Measurements from ENCODE around the gene VAMP4. TPM values are rescaled to one million over a fixed set of nuclear protein-coding genes. Genes with fewer than 3 reads are reported as not detected.

VAMP4 gene
- total RNA-seq, 1 experiment from 2014 or later, result 9.3 TPM

GRCh38 chr1:171712341-171712740, 29.5 kb downstream of the VAMP4 start:
- POLR2A ChIA-PET, result no interaction called here
- intact Hi-C loops (cut with micrococcal nuclease; ENCODE audit: unreplicated experiment), result no loop called here

DNA sequence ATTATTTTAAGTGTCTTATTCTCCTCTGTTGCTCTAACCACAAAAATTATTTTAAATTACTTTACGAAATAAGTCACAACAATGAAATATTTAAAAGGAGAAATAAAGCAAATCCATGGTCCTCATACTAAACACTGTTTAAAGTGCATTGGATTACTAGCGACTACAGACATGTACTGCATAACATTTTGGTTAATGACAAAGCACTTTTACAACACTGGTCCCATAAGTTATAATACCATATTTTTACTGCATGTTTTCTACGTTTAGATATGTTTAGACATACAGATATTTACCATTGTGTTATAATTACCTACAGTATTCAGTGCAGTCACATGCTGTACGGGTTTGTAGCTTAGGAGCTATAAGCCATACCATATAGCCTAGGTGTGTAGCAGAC, 30.2 kb downstream of the VAMP4 start:
- DNase-seq (ENCODE audit: low read depth, low spot score) (no peak), ATAC-seq (no peak)
- H3K27me3 ChIP-seq (ENCODE audit: control insufficient read depth, insufficient read depth, low read length), result no peaks in the 10 kb centered on the region
- no peak overlapping the region for H3K4me3 ChIP-seq (ENCODE audit: low read depth in 2 of 2, low read length in 2 of 2)
- intact Hi-C loops (cut with micrococcal nuclease; ENCODE audit: unreplicated experiment) (no loop called here), in situ Hi-C loops (cut with HindIII; ENCODE audit: low pct_unique_long_range_greater_than_20kb, low sequenced_read_pairs) (no loop called here)
- ChIA-PET CTCF (no interaction called here), POLR2A (no interaction called here)
- no peak overlapping the region for H3K27ac ChIP-seq (ENCODE audit: low read length)
- BruUV-seq (replicated peaks), result no TSS peak
- no peaks in the 10 kb centered on the region for H3K9me3 ChIP-seq (ENCODE audit: control insufficient read depth, insufficient read depth, low read depth, low read length)
- no peaks in the 10 kb centered on the region; the same call in none of the 2 replicates for H3K36me3 ChIP-seq (ENCODE audit: control insufficient read depth, insufficient read depth, low read length)
- TF ChIP-seq, protein P1, sequence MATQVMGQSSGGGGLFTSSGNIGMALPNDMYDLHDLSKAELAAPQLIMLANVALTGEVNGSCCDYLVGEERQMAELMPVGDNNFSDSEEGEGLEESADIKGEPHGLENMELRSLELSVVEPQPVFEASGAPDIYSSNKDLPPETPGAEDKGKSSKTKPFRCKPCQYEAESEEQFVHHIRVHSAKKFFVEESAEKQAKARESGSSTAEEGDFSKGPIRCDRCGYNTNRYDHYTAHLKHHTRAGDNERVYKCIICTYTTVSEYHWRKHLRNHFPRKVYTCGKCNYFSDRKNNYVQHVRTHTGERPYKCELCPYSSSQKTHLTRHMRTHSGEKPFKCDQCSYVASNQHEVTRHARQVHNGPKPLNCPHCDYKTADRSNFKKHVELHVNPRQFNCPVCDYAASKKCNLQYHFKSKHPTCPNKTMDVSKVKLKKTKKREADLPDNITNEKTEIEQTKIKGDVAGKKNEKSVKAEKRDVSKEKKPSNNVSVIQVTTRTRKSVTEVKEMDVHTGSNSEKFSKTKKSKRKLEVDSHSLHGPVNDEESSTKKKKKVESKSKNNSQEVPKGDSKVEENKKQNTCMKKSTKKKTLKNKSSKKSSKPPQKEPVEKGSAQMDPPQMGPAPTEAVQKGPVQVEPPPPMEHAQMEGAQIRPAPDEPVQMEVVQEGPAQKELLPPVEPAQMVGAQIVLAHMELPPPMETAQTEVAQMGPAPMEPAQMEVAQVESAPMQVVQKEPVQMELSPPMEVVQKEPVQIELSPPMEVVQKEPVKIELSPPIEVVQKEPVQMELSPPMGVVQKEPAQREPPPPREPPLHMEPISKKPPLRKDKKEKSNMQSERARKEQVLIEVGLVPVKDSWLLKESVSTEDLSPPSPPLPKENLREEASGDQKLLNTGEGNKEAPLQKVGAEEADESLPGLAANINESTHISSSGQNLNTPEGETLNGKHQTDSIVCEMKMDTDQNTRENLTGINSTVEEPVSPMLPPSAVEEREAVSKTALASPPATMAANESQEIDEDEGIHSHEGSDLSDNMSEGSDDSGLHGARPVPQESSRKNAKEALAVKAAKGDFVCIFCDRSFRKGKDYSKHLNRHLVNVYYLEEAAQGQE (IDR thresholded peaks at IDR 0.05; ENCODE audit: insufficient read depth in 1 of 2, low read depth in 2 of 2, low read length in 1 of 2), result no peak
- TF ChIP-seq POLR2AphosphoS5 (IDR thresholded peaks at IDR 0.05; ENCODE audit: low read depth, low read length) (no peak), CTCF (IDR thresholded peaks at IDR 0.05) (no peak), SIN3A (IDR thresholded peaks at IDR 0.05; ENCODE audit: borderline replicate concordance, insufficient read depth, low read depth, low read length) (no peak), TCF7L2 (IDR thresholded peaks at IDR 0.05; ENCODE audit: low read depth, low read length) (no peak)
- H3K4me1 ChIP-seq (ENCODE audit: control insufficient read depth, insufficient read depth, low read length), result no peaks in the 10 kb centered on the region

More at GRCh38 chr1:171712341-171712740, 29.5 kb downstream of the VAMP4 start:
- no peaks in the 10 kb centered on the region for H3K27me3 ChIP-seq (ENCODE audit: control insufficient read depth, insufficient read depth, low read length)
- H3K27ac ChIP-seq (ENCODE audit: low read length), result no peak overlapping the region
- no TSS peak for BruUV-seq (replicated peaks)
- in situ Hi-C loops (cut with HindIII; ENCODE audit: low pct_unique_long_range_greater_than_20kb, low sequenced_read_pairs), result no loop called here
- CTCF ChIA-PET, result no interaction called here
- H3K4me3 ChIP-seq (ENCODE audit: low read depth in 2 of 2, low read length in 2 of 2), result no peak overlapping the region
- no peak for TF ChIP-seq SIN3A (IDR thresholded peaks at IDR 0.05; ENCODE audit: borderline replicate concordance, insufficient read depth, low read depth, low read length)
- H3K36me3 ChIP-seq (ENCODE audit: control insufficient read depth, insufficient read depth, low read length), result no peaks in the 10 kb centered on the region; the same call in none of the 2 replicates
- ATAC-seq, result no peak
- no peaks in the 10 kb centered on the region for H3K9me3 ChIP-seq (ENCODE audit: control insufficient read depth, insufficient read depth, low read depth, low read length)
- H3K4me1 ChIP-seq (ENCODE audit: control insufficient read depth, insufficient read depth, low read length), result no peaks in the 10 kb centered on the region
- DNase-seq (ENCODE audit: low read depth, low spot score), result no peak

- DNase-seq (ENCODE audit: low read depth, low spot score) (no peak), ATAC-seq (no peak)
- in situ Hi-C loops (cut with HindIII; ENCODE audit: low pct_unique_long_range_greater_than_20kb, low sequenced_read_pairs), result no loop called here
- CTCF ChIA-PET, result no interaction called here
- Histone ChIP-seq H3K27ac (ENCODE audit: low read length) (no peak overlapping the region), H3K4me1 (ENCODE audit: control insufficient read depth, insufficient read depth, low read length) (no peaks in the 10 kb centered on the region), H3K9me3 (ENCODE audit: control insufficient read depth, insufficient read depth, low read depth, low read length) (no peaks in the 10 kb centered on the region), H3K4me3 (ENCODE audit: low read depth in 2 of 2, low read length in 2 of 2) (no peak overlapping the region), H3K36me3 (ENCODE audit: control insufficient read depth, insufficient read depth, low read length) (no peaks in the 10 kb centered on the region; the same call in none of the 2 replicates), H3K27me3 (ENCODE audit: control insufficient read depth, insufficient read depth, low read length) (no peaks in the 10 kb centered on the region)
- BruUV-seq (replicated peaks), result no TSS peak
- intact Hi-C loops (cut with micrococcal nuclease; ENCODE audit: unreplicated experiment), result no loop called here
- no peak for TF ChIP-seq TCF7L2 (IDR thresholded peaks at IDR 0.05; ENCODE audit: low read depth, low read length)
- no peak for TF ChIP-seq SIN3A (IDR thresholded peaks at IDR 0.05; ENCODE audit: borderline replicate concordance, insufficient read depth, low read depth, low read length)
- TF ChIP-seq, protein P1 (IDR thresholded peaks at IDR 0.05; ENCODE audit: insufficient read depth in 1 of 2, low read depth in 2 of 2, low read length in 1 of 2), result no peak
- no peak for TF ChIP-seq POLR2AphosphoS5 (IDR thresholded peaks at IDR 0.05; ENCODE audit: low read depth, low read length)
- TF ChIP-seq CTCF (IDR thresholded peaks at IDR 0.05), result no peak
- POLR2A ChIA-PET, result no interaction called here
Observed at GRCh38 chr1:171707583-171707982, 34.3 kb downstream of the VAMP4 start.
